Vein endothelial cell (primary cell): Measurements from ENCODE around the gene OR56A5. TPM values are rescaled to one million over a fixed set of nuclear protein-coding genes. Genes with fewer than 3 reads are reported as not detected.

ENCODE experiments used
- small RNA-seq: library from RNA; depleted of rRNA; stranded (forward); fragments of <200 nt; gene quantifications from one replicate; pipeline ENCODE3, GENCODE V24; 2012
- total RNA-seq: library from RNA; depleted of rRNA; stranded (reverse); fragments of >200 nt; gene quantifications from 2 replicates; pipeline ENCODE4 v1.2.3, GENCODE V29; 2012

OR56A5 gene, protein sequence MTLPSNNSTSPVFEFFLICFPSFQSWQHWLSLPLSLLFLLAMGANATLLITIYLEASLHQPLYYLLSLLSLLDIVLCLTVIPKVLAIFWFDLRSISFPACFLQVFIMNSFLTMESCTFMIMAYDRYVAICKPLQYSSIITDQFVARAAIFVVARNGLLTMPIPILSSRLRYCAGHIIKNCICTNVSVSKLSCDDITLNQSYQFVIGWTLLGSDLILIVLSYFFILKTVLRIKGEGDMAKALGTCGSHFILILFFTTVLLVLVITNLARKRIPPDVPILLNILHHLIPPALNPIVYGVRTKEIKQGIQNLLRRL
- not detected in 2 replicates for total RNA-seq

DNA sequence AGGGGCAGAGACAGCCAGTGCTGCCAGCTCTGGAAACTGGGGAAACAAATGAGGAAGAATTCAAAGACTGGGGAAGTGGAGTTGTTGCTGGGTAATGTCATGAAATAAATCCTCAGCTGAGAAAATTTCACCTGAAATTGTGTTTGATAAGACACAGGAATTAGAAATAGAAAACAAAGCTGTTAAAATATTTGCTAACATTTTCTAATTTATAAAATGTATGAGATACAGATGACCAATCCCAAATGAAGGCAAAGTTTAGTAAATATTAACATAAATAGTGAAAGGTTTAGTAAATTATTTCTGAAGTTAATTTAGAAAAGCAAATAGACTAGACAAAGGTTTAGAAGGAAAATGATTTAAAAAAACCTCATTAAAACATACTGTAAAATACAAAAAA lies at the start of gene OR56A5:
Gene OR56A5, minus strand, starts transcription at position 101 of the 400 bp plus-strand sequence. Its CDS starts 0 bp downstream, at position 101.

DNA sequence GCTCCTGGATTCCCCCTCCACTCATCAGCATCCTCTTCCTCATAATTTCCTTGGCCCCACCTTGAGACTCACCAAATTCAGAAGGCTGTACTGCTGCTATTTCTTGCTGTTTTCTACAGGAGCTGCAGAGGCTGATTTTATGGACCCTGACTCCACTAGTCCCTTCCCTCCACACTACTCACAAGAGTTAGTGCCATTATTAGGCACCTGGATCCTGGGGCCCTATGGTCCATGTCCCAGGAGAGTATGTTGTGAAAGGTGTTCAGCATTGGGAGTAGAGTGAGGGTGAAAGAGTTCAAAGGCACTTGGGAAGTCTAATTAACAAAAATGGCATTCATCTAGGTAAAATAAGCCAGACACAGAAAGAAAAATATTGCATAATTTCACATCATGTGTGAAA lies 38.6 kb upstream of the OR56A5 start, which contains the start of gene OR56A4:
Gene OR56A4, minus strand, starts transcription at position 101 of the 400 bp plus-strand sequence. CDS start 3,954 bp downstream, outside the sequence.

DNA sequence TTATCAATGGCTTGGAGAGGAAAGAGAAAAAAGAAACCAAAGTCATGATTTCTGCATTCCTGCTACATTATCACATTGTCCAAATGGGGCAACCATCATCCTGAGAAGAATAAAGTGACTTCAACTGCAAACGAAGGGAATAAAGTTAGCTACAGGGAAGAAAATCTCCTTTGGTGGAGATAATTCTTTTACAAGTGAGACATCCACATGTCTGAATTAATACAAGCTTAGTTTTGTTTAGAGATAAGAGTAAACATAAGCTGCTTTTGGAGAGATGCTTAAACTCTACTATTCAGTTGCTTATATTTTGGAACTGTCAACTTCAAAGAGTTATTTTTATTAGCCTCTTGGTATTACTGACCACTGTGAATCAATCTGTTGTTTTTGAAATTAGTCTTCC lies 18.6 kb upstream of the OR56A5 start, which contains the start of gene OR52L1:
Gene OR52L1, minus strand, starts transcription at position 101 of the 400 bp plus-strand sequence. Its CDS starts 55 bp downstream, at position 46.

DNA sequence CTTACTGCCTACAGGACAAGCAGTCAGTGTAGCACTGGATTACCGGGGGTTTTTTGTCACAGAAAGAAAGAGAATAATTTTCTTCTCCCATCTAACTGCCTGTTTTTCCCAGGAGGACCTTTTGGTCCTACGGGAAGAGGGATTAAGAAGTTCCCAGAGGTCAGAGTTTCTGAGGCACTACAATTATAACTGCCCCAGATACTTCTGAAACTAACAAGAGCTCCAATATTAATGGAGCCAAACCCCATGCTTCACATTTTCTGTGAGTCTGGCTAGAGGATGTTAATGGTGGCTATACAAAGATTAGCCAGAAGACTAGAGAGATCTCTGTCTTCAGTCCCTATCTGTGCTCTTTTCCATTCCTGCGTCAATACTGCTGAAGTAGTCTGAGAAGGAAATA lies 26.3 kb downstream of the OR56A5 start, which contains the start of gene OR56A3:
Gene OR56A3, plus strand, starts transcription at position 301 of the 400 bp plus-strand sequence. CDS start 5,096 bp downstream, outside the sequence.

Small RNA genes within 50 kb of the gene (small RNA-seq; reads per million reads assigned to genes)
- gene RNA5SP329 = not detected

Other genes starting within 250 kb of the OR56A5 start
- not detected in 2 replicates for gene OR56B1, start 232.0 kb downstream of the OR56A5 start, total RNA-seq
- not detected in 2 replicates for gene OR52N4, start 214.3 kb downstream of the OR56A5 start, total RNA-seq
- gene OR52N5, start 185.1 kb downstream of the OR56A5 start, total RNA-seq = not detected in 2 replicates
- not detected in 2 replicates for gene OR52N1, start 177.2 kb downstream of the OR56A5 start, total RNA-seq
- not detected in 2 replicates for gene OR52N2, start 159.6 kb downstream of the OR56A5 start, total RNA-seq
- gene OR52E6, start 126.6 kb downstream of the OR56A5 start, total RNA-seq = not detected in 2 replicates
- not detected in 2 replicates for gene OR52E8, start 110.8 kb downstream of the OR56A5 start, total RNA-seq
- gene OR52E4, start 87.9 kb downstream of the OR56A5 start, total RNA-seq = not detected in 2 replicates
- not detected in 2 replicates for gene OR52E5, start 75.3 kb downstream of the OR56A5 start, total RNA-seq
- gene OR56A3, start 26.2 kb downstream of the OR56A5 start, total RNA-seq = not detected in 2 replicates
- gene OR52L1, start 18.5 kb upstream of the OR56A5 start, total RNA-seq = not detected in 2 replicates
- not detected in 2 replicates for gene OR56A4, start 38.5 kb upstream of the OR56A5 start, total RNA-seq
- not detected in 2 replicates for gene OR56A1, start 62.3 kb upstream of the OR56A5 start, total RNA-seq
- not detected in 2 replicates for gene OR56B4, start 139.2 kb upstream of the OR56A5 start, total RNA-seq
- not detected in 2 replicates for gene OR52B2, start 201.8 kb upstream of the OR56A5 start, total RNA-seq
- gene OR52W1, start 230.7 kb upstream of the OR56A5 start, total RNA-seq = not detected in 2 replicates
- gene C11orf42, start 237.1 kb upstream of the OR56A5 start, total RNA-seq = not detected in 2 replicates